ENCODE data around the gene MED25.

The MED25 gene

GRCh38 chr19:49875177-49875576 lies 57.1 kb downstream of the MED25 start:
- no peak for TF ChIP-seq CTCF (IDR thresholded peaks at IDR 0.05; ENCODE audit: low read depth, low read length)

GRCh38 chr19:49875857-49876421 lies 57.9 kb downstream of the MED25 start:
- DNase-seq (ENCODE audit: extremely low read depth, low read depth): no peak
- TF ChIP-seq CTCF (IDR thresholded peaks at IDR 0.05; ENCODE audit: low read depth, low read length): no peak

More at GRCh38 chr19:49875177-49875576, 57.1 kb downstream of the MED25 start:
- DNase-seq (ENCODE audit: extremely low read depth, low read depth): no peak

- no peak for TF ChIP-seq CTCF (IDR thresholded peaks at IDR 0.05; ENCODE audit: low read depth, low read length)
- DNase-seq (ENCODE audit: extremely low read depth, low read depth): peak; percentile 99
These were observed 58.4 kb downstream of the MED25 start for GRCh38 chr19:49876422-49877019.

- TF ChIP-seq CTCF (IDR thresholded peaks at IDR 0.05; ENCODE audit: low read depth, low read length): no peak
- peak; percentile 100 for DNase-seq (ENCODE audit: extremely low read depth, low read depth)
These were observed 59.2 kb downstream of the MED25 start, which contains the start of the genes AKT1S1 and TBC1D17 for GRCh38 chr19:49877020-49877878. Gene AKT1S1 (minus strand): TSS chr19:49877355. CDS start chr19:49873295, 4,060 bp downstream. Gene TBC1D17 (plus strand): TSS chr19:49877702. CDS start chr19:49877724, 22 bp downstream.

- no peak for TF ChIP-seq CTCF (IDR thresholded peaks at IDR 0.05; ENCODE audit: low read depth, low read length)
These were observed 60.0 kb downstream of the MED25 start for GRCh38 chr19:49877879-49878743.

GRCh38 chr19:49878744-49879070 lies 60.6 kb downstream of the MED25 start:
- no peak for DNase-seq (ENCODE audit: extremely low read depth, low read depth)
- no peak for TF ChIP-seq CTCF (IDR thresholded peaks at IDR 0.05; ENCODE audit: low read depth, low read length)

More at GRCh38 chr19:49877879-49878743, 60.0 kb downstream of the MED25 start:
- DNase-seq (ENCODE audit: extremely low read depth, low read depth): peak; percentile 95
